HUDEP-2 (cell line): ENCODE results near the gene ANKRD63.
A peak's percentile ranks its signal among the peaks of the same experiment; 100 is the strongest.

ENCODE experiments used
- DNase-seq, 76 experiments: peaks; one replicate each; lab custom pipeline; 2025; ENCODE audit not compliant: unreplicated experiment in 76 of 76; lab: John Stamatoyannopoulos, UW

The ANKRD63 gene

DNA sequence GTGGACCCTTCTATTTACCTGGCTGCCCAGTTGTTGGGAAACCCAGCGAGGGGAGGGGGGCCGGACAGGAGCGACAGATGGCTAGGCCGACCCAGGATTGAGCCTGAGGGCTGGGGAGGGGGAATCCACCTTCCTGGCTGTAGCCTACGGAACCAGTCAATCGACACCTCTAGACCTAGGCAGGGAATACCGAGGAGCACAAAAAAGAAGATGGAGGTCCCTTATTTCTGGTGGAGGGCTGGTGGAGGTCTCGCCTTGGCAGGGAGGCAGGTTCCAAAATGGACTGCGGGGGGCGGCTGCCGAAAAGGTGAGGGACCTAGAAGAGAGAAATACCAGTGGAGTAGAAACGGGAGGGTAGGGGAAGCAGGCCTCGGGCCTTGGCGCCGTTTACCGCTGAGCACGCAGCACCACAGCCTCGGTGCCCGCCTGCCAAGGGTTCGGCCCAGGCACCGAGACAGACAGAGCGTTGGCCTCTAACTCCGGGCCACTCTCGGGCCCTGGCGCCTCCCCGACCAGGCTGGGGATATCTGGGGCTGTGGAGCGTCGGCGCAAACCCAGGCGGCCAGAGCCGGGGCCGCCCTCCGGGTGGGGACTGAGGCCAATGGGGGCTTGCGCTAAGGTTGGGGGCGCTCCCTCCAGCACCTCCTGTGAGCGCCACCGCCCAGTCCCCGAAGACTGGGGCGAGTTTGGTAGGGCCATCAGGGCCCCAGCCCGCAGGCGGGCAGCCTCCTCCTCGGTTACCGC is 1.6 kb downstream of the ANKRD63 start:
- no peak for DNase-seq

DNA sequence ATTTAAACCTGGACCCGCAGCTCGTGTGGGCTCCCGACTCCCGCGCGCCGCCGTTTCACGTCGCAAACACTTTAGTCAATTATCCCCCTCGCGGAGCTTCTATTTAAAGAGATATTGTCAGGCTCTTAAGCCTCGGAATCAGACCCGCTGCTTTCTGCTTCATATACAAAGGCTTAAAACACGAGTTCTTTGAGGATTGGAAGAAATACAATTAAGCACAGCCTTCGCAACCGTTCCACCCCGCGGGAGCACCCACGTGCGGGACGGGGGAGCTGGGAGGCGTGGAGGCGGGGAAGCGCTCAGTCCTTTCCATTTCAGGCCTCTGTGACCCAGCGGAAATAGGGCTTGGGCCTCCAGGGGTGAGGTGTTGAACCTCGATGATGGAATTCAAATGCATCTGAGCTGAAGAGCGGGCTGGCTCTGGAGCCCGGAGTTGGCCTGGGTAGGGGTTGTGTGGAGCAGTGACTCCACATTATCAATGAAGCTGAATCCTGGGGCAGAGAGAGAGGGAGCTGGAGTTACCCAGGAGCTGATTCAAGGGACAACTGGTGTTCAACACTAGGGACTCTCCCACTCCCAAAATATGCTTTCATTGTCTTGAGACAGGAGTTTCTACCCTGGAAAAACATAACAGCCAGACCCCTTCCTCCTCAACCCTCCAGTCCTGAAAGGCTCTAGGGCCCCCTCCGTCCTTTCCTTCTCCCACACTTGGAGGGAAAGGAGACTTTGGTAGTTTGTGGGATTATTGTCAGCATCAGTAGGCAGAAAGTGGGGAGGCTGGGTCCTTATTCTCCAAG is 2.4 kb downstream of the ANKRD63 start:
- no peak for DNase-seq

DNA sequence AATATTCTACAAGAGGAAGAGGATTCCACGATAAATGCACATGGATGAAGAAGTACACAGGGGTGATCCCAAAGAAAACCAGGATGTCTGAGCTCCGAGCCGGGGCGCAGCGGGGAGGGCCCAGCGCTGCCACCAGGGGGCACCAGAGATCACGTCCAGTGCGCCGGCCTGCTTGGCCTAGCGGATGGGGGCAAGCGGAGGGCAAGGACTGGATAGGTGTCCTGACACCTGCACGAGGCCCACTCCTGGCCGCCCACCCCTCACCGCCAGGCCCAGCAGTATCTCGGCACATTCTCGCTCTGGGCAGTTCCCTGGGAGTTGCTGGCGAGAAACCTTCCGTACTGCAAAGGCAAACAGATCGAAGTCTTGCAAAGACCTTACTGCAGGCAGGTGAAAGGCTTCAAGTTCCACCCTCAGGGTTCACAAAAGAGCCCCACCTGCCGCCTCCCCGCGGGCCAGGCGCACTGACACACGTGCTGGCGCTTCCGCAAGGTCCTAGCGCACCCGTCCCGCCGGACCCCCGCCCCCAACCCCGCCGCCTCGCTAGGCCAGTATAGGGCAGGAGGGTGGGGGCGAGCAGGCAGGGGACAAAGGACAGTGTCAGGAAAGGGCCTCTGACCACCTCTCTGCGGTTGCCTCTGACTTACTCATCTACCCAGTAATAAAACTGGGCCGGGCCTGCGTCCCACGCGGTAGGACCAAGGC is 3.3 kb downstream of the ANKRD63 start:
- peak in 49 of 76 experiments; percentile 5 to 68 (median 39) for DNase-seq

DNA sequence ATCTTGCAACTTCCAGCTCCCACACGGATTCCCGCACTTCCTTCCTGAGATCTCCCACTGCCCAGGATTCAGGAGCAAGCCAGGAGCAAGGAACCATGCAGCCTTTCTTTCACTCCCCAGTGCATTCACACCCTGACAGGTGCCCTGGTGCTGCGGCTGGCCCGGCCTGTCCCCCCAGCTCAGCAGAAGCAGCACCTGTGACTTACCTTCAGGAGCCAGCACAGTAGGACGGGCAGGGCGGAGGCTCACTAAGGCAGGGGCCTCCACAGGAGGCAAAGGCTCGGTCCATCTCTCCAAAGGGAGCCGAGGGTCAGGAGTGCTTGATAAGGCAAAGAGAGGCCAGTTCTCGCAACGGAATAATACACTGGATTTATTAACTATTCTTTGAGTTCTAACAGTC is 4.8 kb downstream of the ANKRD63 start:
- DNase-seq, result no peak

DNA sequence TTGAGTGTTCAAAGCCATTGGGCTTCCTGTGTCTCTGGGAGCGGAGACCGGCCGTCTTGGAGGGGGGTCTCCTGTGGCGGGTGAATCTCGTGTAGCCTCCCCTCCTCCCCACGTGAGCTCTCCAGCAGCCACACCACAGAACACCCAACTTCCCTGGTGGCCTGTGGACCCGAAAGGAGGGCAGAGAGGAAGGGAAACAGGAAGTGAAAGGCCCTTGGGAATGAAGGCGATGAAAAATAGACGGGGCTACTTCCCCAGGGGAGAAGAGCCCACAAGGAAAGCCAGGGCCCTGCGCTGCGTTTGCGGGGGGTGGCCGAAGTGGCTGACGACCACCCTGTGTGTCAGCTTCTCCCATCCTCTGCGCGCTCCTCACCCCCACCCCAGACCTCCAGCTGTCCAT is 5.4 kb downstream of the ANKRD63 start:
- no peak for DNase-seq

DNA sequence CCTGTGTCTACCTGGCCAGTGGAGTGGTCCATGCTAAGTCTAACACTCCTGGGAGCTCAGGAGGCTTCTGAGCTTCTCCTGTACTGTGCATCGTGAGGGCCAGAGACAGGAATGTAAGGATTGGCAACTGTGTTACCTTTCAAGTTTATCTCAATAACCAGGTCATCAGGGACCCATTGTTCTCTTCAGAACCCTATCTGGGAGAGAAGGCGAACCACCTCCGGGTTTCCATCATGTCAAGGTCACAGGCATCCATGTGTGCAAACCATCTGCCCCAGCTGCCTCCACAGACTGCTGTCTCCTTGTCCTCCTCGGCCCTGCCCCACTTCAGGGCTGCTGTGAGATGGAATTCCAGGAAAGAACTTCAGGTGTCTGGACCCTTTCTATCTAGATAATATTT is 5.9 kb downstream of the ANKRD63 start:
- no peak for DNase-seq

DNA sequence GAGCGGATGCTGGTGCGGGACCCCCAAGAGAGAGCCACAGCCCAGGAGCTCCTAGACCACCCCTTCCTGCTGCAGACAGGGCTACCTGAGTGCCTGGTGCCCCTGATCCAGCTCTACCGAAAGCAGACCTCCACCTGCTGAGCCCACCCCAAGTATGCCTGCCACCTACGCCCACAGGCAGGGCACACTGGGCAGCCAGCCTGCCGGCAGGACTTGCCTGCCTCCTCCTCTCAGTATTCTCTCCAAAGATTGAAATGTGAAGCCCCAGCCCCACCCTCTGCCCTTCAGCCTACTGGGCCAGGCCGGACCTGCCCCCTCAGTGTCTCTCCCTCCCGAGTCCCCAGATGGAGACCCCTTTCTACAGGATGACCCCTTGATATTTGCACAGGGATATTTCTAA is 6.9 kb downstream of the ANKRD63 start:
- no peak for DNase-seq

DNA sequence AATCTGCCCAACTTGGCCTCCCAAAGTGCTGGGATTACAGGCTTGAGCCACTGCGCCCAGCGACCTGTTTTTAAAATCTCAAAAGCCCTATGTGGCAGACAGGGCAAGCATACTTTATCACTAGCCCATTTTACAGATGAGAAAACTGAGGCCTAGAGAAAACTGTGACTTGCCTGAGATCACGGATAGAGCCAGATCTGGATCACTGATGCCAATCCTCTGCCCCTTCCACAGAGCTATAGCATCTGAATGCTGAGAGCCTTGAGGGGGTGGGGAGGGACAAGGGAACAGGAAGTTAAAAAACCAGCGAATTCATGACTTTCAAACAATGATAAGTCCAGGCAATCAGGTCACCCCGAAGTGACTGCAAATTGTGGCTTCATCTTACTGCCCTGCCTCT is 7.3 kb downstream of the ANKRD63 start:
- DNase-seq, result no peak

DNA sequence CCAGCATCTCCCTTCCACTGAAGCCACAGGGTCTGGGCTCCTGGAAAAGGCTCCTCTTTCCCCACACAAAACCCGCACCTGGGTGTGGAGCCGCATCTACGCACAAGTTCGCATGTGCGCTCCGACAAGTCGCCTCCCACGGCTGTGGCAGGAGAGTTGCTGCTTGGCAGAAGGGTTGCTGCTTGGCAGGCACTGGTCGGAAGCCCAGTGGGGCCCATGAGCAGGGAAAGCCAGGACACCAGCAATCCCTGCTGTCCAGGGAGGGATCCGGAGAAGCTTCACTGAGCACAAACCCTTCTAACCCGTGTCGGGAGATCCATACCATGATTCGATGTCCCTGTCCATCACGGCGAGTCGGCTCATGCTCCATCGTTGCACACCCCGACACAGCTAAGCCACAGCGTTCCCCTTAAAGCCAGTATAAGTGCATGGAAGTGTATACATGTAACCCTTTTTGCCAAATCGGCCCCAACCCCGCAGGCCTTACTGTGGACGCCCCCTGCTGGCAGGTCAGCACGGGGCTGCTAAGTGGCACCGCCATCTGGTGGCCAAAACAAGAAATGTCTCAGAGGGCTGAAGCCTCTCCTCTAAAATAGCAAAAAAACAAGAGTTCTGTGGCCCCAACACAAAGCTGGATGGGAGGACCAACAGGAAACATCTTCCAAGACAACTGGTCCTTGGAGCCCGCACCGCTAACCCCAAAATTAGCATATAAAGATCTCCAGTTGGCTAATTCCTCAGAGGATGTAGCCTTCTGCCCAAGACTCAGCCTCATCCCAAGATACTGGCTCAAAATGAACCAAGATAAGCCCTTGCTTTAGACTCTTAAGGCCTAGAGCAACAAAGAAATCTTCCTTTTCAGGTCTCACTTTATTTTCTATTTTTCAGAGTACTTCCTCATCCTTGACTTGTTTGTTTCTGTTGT is 8.3 kb downstream of the ANKRD63 start:
- DNase-seq, result peak in 72 of 76 experiments; percentile 15 to 88 (median 69)

DNA sequence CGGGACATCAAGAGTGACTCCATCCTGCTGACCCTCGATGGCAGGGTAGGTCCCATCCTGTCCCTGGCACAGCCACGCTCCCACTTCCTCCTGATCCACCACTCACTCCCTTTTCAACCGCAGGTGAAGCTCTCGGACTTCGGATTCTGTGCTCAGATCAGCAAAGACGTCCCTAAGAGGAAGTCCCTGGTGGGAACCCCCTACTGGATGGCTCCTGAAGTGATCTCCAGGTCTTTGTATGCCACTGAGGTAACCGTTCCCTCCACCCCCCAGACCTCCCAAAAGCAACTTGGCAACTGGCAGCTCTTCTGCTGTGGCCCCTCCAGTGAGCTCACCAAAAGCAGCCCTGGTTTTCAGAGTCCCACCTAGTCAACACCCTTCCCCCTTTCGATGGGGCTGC is 9.4 kb downstream of the ANKRD63 start:
- DNase-seq, result no peak

DNA sequence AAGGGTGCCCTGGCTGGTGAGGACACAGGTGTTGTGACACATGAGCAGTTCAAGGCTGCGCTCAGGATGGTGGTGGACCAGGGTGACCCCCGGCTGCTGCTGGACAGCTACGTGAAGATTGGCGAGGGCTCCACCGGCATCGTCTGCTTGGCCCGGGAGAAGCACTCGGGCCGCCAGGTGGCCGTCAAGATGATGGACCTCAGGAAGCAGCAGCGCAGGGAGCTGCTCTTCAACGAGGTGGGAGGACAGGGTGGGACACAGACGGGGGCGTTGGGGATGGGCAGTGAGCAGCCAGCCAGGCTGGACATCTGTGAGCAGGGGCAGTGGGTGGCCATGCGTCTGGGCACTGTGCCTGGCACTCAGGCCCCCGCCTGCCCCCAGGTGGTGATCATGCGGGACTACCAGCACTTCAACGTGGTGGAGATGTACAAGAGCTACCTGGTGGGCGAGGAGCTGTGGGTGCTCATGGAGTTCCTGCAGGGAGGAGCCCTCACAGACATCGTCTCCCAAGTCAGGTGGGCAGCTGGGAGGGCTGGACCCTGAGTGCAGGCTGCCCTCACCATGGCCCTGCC is 10.3 kb downstream of the ANKRD63 start:
- DNase-seq, result no peak

DNA sequence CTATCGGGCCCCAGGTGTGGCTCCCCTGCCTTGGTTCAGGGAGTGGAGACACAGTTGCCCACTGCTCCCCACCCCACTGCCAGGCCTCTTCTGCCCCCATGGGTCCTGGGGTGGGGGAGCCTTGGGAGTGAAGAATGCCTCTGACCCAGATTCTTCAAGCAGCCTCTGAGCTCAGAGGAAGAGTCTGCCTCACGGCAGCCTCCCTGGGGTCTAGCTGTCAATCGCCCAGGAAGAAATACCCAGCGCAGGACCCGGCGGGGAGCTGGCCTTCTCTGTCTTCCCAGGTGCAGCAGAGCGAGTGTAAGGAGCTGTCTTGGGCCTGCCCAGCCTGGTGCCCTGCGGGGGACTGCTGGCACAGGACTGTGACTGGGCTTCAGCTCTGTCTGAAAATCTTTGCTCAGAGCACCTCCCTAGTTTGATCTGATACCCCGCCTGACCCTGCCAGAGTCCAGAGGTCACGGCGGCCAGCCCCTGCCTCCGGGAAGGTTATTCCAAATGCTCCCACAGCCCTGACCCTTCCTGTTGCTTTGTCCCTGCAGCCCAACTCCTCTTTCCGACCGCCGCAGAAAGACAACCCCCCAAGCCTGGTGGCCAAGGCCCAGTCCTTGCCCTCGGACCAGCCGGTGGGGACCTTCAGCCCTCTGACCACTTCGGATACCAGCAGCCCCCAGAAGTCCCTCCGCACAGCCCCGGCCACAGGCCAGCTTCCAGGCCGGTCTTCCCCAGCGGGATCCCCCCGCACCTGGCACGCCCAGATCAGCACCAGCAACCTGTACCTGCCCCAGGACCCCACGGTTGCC is 11.0 kb downstream of the ANKRD63 start:
- DNase-seq, result no peak

DNA sequence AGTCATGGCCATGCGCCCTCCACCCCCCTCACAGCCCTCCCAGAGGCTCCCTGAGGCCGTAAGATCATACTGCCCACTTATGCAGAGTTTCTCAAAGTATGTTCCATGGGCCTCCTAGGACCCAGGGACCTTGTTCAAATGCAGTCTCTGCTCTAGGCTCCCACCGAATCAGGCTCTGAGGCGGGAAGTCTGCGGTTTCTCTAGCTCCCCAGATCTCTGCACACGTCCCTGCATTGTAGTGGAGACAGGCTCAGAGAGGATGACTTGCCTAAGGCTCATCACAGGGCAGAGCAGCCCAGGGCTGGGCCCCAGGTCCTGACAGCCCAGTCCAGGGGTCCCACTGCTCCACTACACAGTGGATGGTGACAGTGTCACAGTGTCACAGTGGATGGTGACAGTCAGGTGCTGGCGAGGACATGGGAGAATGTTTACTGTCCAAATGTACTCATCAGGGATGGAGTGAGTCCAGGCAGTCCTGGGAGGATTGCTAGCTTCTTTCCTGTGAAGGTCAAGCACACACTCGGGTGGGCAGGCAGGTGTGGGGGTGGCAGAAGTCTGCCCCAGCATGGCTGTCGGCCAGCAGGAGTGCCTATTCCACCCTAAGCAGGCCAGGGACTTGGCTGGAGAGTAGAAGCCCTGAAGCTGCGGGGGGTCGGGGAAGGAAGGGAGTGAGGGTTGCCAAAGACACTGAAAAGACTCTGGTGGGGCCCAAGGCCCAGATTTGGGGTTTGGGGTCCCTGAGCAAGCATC is 12.4 kb downstream of the ANKRD63 start:
- DNase-seq, result no peak

DNA sequence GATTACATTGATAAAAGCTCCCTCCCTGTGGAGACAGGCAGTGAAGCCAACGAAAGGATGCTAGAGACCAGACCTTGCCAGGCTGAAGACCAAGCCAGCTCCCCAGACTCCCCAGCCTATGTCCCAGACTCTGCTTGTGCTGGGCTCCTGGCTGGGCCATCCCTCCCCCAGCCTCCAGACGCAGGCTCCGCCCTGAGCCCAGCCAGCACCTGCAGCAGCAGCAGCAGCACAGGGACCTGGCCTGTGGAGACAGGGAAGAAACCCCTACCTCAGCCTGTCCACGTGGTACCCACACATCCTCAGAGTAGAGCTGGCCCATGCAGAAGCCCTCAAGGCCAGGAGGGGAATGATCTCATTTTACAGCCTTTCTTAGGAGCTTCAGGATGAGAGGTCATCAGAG is 13.3 kb downstream of the ANKRD63 start:
- DNase-seq, result no peak

DNA sequence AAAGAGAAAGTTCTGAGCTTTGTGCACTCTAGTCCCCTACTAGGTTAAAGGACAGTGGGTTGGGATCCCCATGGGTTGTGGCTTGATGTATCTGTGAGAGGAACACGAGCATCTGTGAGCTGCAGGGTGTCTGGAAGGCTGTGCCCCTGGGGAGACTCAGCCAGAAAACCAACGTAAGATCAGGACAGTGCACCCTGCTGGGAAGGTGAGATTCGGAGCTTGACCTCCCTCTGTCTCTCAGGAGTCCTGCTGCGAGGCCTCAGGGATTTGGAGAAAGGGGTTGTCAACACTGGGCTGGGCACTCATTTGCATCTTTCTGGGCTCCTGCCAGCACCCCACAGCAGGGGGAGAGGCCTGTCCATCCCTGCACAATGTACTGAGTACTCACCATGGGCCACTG is 15.2 kb downstream of the ANKRD63 start:
- DNase-seq, result no peak

DNA sequence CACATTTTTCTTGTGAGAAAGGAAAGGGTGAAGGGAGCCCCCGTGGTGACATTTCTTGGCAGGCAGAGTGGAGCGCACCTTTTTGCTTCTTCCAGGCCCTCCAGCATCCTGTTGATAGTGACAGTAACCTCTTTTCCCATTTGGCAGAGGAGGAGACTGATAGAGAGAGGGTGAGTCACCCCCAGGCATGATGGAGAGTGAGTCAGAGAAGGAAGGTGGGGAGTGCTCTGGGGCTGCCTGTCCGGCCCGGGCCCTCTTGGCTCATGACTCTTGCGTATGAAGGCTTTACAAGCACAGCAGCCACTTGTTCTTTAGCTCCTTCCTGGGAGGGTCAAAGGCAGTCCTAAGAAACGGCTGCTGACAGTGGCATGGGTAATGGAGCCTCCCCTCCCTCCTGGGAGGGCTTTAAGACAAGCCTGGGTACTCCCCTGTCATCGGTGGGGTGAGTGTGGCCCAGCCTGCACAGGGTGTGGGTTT is 16.0 kb downstream of the ANKRD63 start:
- DNase-seq, result peak in 50 of 76 experiments; percentile 10 to 72 (median 39)

DNA sequence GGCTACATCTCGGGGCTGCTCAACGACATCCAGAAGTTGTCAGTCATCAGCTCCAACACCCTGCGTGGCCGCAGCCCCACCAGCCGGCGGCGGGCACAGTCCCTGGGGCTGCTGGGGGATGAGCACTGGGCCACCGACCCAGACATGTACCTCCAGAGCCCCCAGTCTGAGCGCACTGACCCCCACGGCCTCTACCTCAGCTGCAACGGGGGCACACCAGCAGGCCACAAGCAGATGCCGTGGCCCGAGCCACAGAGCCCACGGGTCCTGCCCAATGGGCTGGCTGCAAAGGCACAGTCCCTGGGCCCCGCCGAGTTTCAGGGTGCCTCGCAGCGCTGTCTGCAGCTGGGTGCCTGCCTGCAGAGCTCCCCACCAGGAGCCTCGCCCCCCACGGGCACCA is 17.0 kb downstream of the ANKRD63 start:
- DNase-seq, result no peak

DNA sequence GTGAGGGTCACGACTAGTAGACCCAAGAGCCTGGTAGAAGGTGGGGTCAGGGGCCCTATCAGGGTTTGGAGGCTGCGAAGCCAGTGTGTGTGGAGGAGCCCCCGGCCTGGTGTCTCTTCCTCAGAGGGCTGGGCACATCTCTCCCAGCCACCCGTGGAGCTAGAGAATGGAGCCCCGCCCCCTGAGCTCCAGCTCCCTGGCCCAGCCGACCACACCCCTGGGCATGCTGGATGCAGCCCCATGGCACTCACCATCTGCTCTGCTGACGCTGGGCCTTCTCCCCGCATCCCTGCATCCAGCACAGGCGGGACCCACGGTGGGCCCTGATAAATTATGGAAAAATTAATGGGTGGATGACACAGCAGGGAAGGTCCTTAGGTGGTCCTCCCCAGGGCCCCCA is 17.5 kb downstream of the ANKRD63 start:
- no peak for DNase-seq
